ENCODE results near the gene COL6A2. TPM values are rescaled to one million over a fixed set of nuclear protein-coding genes. Genes with fewer than 3 reads are reported as not detected.

The COL6A2 gene
- total RNA-seq, 1 donor from 2014 or later = 2.0 TPM

Other genes starting within 250 kb of the COL6A2 start
- gene COL6A1, start 116.3 kb upstream of the COL6A2 start, total RNA-seq = 0.40 and 0.47 TPM in 2 replicates
- gene FTCD, start 57.5 kb downstream of the COL6A2 start, total RNA-seq = 0.30 and 0.43 TPM in 2 replicates
- gene SPATC1L, start 86.3 kb downstream of the COL6A2 start, total RNA-seq = 10.8 and 12.0 TPM in 2 replicates
- gene LSS, start 130.7 kb downstream of the COL6A2 start, total RNA-seq = 19.7 and 23.1 TPM in 2 replicates
- gene MCM3AP, start 187.5 kb downstream of the COL6A2 start, total RNA-seq = 129 and 138 TPM in 2 replicates
- gene YBEY, start 188.2 kb downstream of the COL6A2 start, total RNA-seq = 16.2 and 18.2 TPM in 2 replicates
- gene C21orf58, start 225.8 kb downstream of the COL6A2 start, total RNA-seq = 28.4 and 33.4 TPM in 2 replicates
- gene PCNT, start 226.0 kb downstream of the COL6A2 start, total RNA-seq = 52.0 and 61.2 TPM in 2 replicates

All from activated CD4-positive, alpha-beta T cell treated with anti-CD3 and anti-CD28 coated beads, Interleukin-2, amount 10 ng/mL, durations not matched to agents 24 days and 14 days (primary cell).